Kidney glomerular epithelial cell (primary cell): ENCODE results near the gene INSIG1.

Experiments
- DNase-seq: peaks from one replicate; lab custom pipeline; 2025; lab: John Stamatoyannopoulos, UW

INSIG1 gene

DNA sequence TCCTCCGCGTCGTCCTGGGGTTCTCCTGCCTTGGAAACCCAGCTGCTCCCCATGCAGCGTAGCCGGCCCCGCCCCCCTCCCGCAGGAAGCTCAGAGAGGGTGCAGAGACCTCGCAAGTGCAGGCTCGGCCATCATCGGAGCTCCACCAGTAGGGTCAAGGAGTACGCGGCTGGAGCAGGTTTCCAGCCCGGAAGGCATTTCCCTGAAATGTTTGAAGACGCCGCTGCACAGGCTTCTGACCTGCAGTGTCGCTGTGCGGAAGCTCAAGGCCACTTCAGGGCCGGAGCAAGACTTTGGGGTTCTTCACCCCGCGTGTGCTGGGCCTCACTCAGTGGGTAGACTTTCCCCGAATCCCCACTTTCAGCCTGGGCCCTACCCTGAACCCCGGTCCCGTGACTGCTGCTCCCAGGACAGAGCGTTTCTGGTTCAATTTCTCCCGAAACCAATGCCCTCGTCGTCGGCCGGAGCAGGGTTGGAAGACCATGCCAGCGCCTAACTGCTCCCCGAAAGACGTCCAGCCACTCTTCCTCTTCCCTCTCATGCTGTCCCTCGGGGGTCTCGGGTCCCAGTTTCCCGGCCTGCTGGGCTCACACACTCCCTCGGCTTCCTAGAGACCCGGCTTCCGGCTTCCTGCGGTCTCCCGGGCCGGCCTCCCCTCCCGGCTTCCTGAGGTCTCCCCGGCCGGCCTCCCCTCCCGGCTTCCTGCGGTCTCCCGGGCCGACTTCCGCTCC lies 52.1 kb downstream of the INSIG1 start:
- no peak for DNase-seq

DNA sequence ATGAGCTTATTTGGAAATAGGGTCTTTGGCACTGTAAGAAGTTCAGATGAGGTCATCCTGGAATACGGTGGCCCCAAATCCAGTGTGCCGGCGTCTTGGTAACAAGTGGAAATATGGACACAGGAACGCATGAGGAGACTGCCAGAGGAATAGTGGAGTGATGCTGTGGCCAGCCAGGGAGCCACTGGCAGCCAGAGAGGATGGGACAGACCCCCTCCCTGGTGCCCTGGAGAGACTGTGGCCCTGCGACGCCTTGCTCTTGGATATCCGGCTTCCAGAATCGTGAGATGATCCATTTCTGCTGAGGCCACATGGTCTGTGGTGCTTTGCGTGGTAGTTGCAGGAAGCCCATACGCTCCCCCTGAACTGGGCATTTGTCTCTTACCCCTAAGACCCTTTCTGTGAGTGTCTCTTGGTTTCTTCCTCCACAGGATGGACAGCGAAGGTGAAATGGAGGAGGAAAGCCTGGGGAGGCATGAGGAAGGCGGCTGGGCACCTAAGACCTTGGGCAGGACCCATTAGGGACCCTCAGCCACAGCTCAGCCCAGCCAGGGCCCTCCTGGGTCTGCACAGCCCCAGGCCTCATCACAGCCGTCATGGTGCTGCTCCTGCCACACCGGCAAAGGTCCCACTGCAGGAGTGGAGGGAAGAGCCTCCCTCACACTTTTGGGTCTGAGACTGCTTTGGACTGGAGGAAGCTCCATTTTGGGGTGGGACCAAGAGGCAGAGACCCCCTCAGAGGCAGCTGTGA lies 53.6 kb downstream of the INSIG1 start:
- DNase-seq: no peak

DNA sequence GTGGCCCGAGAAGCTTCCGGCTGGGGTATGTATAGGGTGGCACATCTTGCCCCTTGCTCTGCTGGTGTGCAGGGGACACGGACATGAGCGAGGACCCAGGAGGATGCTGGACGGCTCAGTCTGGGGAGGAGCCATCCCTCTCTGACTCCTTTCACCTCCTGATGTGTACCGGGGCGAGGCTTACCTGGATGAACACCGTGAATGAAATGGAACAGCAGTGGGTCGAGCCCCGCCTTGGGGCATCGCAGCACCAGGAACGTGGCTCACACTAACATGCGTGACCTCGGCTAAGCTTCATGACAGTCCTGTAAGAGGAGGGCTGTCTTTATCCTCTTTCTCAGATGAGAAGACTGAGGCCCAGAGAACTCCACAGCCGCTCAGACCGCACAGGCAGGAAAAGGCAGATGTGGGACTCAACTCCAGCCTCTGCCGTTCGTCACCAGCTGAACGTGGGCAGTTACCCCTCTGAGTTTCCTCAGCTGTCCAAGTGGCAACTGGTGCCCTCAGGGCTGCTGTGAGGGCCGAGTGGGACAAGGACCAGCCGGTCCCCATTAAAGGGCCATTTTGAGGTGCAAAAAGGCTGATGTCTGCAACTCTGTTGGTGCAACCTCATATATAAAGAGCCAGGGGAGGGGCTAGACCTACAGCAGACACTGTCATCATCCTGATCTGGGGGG lies 54.5 kb downstream of the INSIG1 start:
- no peak for DNase-seq

DNA sequence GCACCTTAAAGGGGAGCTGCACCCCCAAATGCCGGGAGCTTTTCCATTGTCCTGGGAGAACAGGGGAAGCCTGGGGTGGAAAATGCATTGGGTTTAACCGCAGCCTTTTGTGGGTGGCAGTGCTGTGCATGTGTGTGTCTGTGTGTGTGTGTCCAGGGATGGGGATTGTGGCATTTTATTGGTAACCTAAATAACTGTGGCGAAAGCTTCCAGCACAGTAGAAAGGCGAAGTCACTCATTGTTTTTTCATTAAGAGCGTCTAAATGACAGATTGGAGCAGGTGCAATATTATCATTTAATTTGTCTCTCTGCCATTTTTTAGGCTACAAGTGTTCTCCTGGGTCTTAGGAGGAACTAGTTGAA lies 55.1 kb downstream of the INSIG1 start:
- no peak for DNase-seq

DNA sequence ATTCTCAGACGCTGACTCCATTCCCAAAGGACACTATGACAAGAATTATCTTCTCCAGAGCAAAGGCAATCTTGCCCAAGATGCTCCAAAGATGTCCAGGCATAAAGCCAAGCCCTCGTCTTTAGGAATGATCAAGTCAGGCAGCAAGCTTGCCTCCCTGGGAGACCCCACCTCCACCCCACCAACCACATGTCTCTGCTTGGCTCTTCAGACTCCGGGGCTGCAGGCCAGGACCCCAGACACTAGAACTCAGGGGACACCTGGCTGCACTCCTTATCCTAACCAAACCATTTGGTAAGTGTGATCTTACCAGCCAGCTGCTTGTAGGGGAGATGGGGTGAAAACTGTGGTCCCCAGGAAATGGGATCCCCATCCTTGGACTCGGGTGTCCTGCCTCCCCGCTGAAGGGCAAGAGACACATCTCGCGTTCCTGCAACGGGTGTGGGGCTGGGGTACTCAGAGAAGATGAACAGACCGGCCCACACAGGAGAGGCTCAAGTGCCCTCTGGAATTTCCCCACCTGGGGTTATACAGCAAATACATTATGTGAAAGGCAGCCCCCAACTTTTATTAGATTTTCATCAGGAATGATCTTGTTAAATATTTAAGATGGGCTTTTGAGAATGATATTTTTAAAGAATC lies 55.7 kb downstream of the INSIG1 start:
- DNase-seq: no peak

DNA sequence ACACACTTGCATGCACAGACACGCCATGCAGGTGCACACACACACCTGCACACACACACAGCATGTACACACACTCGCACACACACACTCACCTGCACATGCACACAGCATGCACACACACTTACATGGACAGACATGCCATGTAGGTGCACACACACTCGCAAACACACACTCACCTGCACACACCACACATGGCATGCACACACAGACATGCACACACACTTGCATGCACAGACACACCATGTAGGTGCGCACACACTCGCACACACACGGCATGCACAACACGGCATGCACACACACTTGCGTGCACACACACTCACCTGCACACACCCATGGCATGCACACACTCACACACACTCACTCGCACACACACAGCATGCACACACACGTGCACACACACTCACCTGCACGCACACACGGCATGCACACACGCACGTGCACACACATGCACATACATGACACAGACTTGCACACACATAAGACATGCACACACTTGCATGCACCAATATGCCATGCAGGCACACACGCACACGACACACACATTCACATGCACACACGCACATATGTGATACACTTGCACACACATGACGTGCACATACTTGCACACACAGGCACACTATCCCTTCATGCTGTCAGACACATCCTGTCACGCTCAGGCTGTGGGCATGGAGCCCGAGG lies 56.8 kb downstream of the INSIG1 start:
- no peak for DNase-seq

DNA sequence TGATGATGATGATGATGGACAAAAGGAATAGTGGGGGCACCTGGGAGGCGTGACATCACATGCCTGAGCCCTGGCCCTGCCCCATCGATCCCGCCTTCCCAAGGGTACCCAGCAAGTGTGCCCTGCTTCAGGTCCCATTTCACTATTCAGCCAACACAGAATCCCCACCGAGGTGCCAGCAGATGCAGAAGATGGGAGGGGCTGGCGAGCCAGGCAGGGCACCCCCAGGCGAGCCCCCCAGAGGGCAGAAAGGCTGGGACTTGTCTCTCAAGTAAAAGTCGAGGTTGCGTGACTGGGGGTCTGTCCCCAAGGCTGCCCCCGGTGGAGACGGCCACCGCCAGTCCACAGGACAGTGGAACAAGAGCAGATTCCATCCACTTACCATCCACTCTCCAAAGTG lies 57.5 kb downstream of the INSIG1 start:
- DNase-seq: no peak

DNA sequence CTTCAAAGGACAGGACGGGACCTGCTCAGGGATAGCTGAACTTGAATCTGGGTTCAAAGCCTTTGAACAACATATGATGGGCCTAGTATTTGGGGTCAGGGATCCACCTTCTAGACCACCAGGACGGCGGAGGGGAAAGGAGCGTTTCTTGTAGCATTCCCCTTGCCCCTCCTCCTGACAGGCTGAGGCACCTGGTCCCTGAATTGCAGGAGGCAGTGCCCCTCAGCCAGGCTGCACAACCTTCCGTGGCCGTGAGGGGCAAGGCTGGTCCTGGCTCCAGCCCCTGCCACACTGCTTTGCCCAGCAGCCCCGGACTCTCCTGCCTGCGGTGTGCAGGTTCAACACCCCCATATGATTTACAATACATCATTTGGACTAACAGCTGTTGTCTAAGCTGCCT lies 58.1 kb downstream of the INSIG1 start:
- DNase-seq: no peak

DNA sequence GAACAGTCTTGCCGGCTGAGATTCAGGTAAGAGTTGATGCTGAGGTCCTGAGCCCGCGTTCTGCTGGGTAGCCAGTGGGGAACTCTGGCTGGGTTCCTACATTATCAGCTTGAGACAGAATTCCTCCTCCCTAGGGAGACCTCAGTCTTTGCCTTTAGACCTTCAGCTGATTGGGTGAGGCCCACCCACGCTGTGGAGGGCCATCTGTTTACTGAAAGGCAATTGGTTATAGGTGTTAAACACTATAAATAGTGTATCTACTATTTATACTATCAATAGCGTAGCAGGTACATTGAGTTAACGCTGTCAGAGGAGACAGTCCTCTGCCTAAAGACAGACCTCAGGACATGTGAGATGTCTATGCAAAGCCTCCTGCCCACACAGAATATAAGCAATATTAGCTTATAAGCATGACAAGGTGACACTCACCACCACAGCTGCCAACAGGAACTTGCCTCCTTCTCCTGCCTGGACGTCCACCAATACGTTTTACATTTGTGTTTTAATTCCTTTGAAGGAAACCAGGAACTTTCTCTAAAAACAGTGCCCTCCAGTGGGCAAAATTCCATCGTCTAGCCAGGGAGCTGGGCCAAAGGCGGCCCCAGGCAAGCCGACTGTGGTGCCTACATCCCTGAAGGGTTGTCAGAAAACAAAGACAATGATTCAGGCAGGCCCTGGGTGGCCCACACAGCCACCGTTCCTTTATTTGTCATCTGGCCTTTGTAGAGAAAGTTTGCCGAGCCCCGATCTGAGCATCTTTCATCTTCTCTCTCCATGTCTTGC lies 58.8 kb downstream of the INSIG1 start:
- DNase-seq: no peak

DNA sequence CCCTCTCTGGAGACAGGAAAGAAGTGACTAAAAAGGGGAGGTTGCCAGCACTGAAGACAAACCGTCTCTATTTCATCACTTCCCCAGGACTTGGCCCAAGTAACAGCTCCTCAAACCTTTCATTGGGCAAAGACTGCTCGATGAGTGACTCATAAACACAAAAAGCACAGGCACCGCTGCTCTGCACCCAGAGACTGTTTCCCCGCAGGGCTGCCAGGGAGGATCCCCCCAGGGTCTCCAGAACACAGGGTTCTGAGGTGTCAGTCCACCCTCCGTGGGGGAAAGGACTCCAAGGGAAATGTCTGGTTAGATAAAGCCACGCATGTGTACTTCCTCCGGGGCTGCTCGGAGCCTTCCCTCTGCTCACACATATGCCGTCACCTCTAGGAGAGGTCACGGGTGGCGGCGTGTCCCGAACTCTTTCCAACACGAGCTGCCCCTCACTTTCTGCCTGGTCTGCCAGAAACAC lies 59.9 kb downstream of the INSIG1 start:
- no peak for DNase-seq

DNA sequence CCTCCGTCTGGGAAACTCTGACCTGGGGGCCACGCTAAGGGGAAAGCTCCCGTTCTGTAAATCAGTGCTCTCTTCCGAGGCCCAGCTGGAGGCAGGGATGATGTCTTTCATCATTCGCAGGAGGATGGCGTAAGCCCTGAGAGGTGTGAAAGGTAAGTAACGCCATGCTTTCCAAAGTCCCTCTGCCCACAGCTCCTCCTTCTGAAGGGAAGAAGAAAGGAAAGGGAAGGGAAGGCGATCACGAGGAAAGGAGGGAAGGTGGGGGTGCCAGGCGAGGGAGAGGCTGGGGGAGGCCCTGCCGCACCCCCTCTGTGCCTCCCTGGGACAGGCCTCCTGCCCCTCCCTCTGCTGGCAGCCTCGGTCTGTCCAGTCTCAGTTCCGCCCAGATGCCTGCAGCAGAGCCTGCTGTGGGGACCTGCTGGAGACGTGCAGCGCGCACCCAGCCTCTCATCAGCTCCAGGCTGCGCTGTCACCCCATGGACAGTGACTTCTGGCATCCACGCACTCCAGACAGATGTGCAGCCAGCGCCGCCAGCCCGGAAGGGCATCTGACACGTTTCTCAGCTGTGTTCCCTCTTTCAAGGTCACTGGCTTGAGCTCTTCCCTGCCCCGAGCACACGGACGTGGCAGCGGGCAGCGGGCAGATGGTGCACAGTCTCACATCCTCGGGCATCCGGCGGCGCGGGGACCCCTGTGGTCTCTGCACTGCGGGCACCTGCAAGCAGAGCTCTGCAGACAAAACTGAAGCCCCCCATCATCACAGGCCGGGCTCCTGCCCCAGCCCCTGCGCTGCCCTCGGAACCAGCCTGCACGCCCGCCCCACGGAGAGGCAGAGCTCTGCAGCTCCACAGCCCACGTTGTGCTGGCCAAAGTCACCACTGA lies 60.6 kb downstream of the INSIG1 start:
- no peak for DNase-seq

DNA sequence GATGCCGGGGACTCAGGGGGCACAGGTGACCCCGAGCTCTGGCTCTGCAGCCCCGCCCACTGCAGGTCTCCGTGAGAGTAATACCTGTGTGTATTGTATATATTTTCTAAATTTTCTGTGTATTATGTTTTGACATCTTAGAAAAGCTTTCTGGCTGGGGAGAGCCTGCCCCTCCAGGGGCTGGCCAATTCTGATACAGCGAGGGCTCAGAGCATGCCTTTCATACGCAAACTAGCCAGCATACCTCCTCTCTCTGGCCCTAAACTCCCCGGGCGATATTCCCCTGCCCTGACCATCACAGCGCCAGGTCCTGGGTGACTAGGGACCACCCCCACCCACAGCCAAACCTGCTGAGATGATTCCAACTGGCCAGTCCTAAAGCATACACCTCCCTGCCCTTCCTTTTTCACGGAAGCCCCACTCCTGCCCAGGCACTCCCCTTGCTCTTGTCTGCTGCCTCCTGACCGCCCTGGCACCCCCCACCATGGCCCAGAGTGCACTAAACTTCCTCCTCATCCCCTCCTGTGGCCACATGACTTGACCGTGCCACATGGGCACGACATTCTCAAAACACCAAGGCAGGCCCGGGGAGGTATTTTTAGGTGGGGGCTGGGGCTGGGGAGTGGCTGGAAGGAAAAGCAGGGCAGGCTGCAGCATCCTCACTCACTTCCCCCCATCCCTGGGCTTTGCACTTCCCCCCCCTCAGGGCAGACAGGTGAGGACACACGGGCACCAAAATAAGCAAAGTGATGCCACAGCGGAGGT lies 61.5 kb downstream of the INSIG1 start:
- DNase-seq: no peak
